LHCN-M2 (cell line): ENCODE measurements around the gene PKMYT1. TPM values are rescaled to one million over a fixed set of nuclear protein-coding genes. Genes with fewer than 3 reads are reported as not detected.
A peak's percentile ranks its signal among the peaks of the same experiment; 100 is the strongest.

Experiments
- DNase-seq: peaks from one replicate; pipeline ENCODE4 v3.0.0-alpha.2; 2012; ENCODE audit warnings: low read depth
- total RNA-seq: library from RNA; depleted of rRNA; stranded (reverse); fragments of >200 nt; gene quantifications from 2 replicates; pipeline ENCODE4 v1.2.3, GENCODE V29; 2014

Gene PKMYT1
- total RNA-seq, 1 experiment from 2014 or later, result 73.1 TPM

DNA sequence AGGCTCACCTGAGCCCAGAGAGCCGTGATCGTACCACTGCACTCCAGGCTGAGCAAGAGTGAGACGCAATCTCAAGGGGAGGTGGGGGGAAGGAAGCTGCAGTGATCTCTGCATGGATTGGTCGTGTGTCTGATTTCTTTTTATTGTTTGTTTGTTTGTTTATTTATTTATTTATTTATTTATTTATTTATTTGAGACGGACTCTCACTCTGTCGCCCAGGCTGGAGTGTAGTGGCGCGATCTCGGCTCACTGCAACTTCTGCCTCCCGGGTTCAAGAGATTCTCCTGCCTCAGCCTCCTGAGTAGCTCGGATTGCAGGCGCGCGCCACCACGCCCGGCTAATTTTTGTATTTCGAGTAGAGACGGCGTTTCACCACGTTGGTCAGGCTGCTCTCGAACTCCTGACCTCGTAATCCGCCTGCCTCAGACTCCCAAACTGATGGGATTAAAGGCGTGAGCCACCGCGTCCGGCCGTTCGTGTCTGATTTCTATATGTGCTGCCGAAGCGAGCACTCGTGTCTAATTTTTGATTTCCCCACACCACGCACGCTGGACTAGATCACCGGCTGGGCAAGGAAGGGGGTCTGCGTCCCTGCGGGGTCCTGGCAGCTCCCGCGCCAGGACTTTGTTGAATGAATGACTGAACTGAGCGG lies 39.5 kb upstream of the PKMYT1 start:
- no peak for DNase-seq

- no peak for DNase-seq
Measured at GRCh38 chr16:3017794-3018506, 37.7 kb upstream of the PKMYT1 start, which contains the start of gene CLDN6. Gene CLDN6 (minus strand): TSS chr16:3018183. CDS start chr16:3016021, 2,162 bp downstream.

GRCh38 chr16:3017344-3017743 lies 37.1 kb upstream of the PKMYT1 start:
- no peak for DNase-seq

GRCh38 chr16:3015865-3016521 lies 35.7 kb upstream of the PKMYT1 start:
- DNase-seq, result no peak

DNA sequence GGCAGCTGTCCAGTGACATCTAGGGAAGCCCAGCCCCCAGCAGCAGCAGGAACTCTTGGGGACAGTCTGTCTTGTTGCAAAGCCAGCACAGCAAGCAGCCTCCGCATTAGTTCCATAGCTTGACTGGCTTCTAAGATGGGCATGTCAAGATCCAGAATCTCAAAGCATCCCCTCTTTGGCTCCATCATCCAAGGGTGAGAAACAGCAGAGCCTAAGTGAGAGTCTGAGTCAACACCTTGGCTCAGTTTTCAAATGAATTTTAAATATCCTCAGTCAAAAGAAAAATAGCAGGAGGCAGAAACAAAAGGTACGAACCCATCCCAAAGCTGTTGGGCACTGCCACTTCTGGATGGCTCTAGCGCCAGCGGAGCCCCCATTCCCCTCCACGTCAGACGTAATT lies 34.7 kb upstream of the PKMYT1 start:
- DNase-seq, result no peak

GRCh38 chr16:3013998-3014690 lies 33.9 kb upstream of the PKMYT1 start:
- DNase-seq, result no peak

GRCh38 chr16:3013491-3013951 lies 33.3 kb upstream of the PKMYT1 start:
- no peak for DNase-seq

DNA sequence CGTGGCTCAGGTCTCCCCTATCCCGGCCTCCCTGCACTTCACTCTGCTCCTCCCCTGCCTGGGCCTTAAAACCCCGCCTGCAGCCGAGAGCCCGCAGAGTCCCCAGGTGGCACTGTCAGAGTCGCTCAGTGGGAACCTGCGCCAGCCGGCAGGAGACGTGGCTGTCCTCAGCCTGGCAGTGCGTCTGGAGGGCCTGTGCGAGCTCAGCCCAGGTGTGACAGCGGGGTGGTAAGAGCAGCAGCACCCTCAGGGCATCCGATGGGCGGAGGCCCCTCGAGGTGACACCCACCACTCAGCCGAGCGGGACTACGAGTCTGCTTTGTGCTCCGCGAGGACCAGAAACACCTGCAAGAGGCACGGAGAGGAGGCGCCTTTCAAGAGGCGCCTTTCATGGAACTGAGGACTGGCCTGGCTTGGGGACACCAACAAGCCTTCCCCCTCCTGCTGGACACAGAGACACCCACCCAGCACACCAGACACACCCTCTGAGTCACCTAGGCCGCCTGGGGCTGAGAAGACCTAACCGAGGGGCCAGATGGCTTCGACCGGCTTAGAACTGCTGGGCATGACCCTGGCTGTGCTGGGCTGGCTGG lies 32.7 kb upstream of the PKMYT1 start, which contains the start of gene CLDN9:
CLDN9 (plus strand) TSS at position 96 of the 593 bp plus-strand sequence; CDS start at position 536, 440 bp downstream.
- no peak for DNase-seq

DNA sequence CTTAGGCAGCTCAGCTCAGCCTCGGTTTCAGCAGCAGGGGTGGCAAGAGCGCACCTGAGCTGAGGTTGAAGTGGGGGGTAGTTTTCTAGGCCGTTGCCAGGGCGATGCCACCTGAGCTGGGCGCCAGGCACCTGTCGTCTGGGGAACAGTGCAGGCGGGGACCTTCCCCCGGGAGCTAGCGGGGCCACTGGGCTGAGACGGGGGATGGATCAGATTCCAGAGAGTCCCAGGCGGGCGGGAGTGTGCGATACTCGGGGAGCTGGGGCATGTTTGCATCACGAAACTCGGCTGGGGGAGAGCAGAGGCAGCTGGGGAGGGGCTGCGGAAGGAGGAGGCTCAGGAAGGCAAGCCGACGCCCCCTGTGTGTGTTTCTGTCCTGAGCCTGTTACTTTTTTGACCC lies 32.0 kb upstream of the PKMYT1 start:
- DNase-seq, result no peak

DNA sequence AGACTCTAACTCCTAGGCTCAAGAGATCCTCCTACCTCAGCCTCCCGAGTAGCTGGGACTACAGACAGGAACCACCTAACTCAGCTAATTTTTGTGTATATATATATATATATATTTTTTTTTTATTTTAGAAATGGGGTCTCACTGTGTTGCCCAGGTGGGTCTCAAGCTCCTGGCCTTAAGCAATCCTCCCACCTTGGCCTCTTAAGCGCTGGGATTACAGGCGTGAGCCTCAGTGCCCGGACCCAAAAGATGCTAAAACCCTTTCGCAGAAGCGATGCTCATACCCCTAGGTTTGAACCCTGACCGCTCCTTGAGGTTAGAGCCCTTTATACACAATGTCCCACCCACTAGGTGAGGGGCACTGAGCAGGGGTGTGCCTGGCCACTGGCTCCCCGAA lies 30.3 kb upstream of the PKMYT1 start:
- no peak for DNase-seq

GRCh38 chr16:3009568-3010390 lies 29.5 kb upstream of the PKMYT1 start:
- no peak for DNase-seq

DNA sequence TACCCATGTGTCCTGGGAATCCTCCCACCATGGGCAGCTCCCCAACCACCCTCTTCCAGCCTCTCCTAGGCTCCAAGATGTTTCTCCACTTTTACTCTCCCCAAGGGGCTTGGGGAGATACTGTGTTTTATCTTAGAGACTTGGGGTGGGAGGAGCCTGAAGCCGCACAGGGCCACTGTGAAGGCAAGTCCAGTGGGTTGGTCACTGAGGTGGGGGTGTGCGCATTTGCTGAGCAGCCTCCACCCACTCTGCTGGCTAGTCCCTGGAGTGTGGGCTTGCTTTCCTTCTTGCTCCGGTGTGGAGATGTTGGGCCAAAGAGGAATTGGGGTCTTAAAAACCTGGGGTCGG lies 28.4 kb upstream of the PKMYT1 start:
- no peak for DNase-seq

DNA sequence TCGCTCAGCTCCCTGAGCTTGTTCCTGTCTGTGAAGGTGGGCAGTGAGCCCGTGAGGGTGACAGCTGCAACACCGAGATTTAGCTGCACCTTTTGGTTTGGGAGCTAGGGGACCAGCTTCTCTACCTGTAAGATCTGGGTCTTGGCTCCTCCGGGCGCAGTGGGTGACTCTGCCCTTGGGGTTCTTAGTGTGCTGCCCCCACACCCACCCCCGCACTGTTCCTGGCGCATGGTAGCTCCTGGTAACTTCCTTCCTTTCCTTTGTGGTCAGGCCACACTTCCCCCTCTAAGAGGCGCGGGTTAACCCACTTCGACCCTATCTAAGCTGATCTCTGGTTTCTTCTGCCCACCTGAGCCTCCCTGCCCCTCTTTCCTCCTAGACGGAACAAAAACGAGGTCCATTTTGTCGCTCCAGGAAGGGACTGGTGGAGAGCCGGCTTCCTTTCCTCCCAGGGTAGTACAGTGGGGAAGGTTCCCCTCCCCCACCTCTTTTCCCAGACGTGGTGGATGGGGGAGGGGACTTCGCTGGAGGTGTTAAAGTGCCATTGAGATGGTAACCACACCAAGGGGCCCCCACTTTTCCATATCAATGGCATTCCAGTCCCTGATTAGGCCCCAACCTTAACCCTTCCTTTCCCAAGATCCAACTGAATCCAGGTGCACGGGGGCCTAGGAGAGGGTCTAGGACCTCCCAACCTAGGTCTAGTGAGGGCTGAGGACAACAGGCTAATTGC lies 27.9 kb upstream of the PKMYT1 start:
- no peak for DNase-seq

- DNase-seq, result no peak
Measured at GRCh38 chr16:3007059-3007956, 27.1 kb upstream of the PKMYT1 start.

GRCh38 chr16:3004781-3005284 lies 24.6 kb upstream of the PKMYT1 start:
- DNase-seq, result no peak

DNA sequence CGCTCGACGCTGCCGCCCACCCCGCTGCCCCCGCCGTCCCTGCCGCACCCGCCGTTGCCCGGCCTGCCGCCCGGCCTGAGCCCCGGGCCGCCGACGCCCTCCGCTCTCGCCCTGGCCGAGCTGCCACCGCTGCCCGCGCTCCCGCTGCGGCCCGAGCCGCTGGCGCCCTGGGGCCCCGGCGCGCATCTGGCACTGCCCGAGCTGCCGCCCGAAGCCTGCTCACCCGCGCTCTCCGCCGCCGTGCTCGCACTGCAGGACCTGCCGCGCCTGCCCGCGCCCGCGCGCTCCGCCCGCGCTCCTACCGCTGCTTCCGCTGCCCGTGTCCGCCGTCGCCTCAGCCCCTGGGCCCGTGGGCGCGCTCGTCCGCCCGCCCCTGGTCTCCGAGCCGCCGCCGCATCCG lies 24.1 kb upstream of the PKMYT1 start:
- DNase-seq, result no peak

GRCh38 chr16:3003582-3004270 lies 23.5 kb upstream of the PKMYT1 start:
- DNase-seq, result peak; percentile 96

DNA sequence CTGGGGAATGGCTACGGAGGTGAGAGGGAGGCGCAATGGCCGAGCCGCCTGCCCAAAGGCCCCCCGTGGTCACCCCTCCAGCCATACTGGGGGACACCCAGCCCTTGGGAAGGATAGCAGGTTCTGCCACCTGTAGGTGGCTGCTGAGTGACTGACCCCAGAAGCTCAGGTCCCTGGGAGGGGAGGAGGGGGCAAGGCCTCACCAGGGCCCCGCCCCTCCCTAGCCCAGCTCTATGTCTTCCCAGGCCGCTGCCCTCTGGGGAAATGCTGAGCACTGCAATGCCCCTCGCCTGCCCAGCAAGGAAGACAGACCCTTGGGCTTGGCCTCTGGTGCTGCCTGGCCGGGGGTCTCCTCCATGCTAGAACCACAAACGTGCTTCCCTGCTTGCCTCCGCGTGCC lies 21.1 kb upstream of the PKMYT1 start:
- DNase-seq, result no peak
